Esophagus muscularis mucosa (tissue), 4 donors: ENCODE measurements around the gene SPPL2B. TPM values are rescaled to one million over a fixed set of nuclear protein-coding genes. Genes with fewer than 3 reads are reported as not detected.
A peak's percentile ranks its signal among the peaks of the same experiment; 100 is the strongest.

Experiments
- DNase-seq: peaks from one replicate; pipeline ENCODE4 v3.0.0-alpha.2; 2017; ENCODE audit errors: extremely low spot score
- H3K27ac ChIP-seq, 4 donors: fragments of 200-600 bp; sonication (generic); replicated peaks in 1 of 4; 1 replicate in 3 of 4; 2 replicates in 1 of 4; pipeline ENCODE4 v1.5.1; 2016 to 2019; ENCODE audit warnings: mild to moderate bottlenecking in 1 of 4
- H3K27me3 ChIP-seq, 4 donors: fragments of 200-600 bp; sonication (generic); one replicate each; pipeline versions ENCODE4 v1.5.1 to v1.6.0; 2016 to 2019
- H3K36me3 ChIP-seq, 4 donors: fragments of 200-600 bp; sonication (generic); one replicate each; pipeline ENCODE4 v1.5.1; 2016 to 2019
- H3K4me1 ChIP-seq, 4 donors: fragments of 200-600 bp; sonication (generic); one replicate each; pipeline ENCODE4 v1.5.1; 2016 to 2019
- H3K4me3 ChIP-seq, 4 donors: fragments of 200-600 bp; sonication (generic); 1 replicate in 2 of 4; 2 replicates in 2 of 4; pipeline ENCODE4 v1.5.1; 2016 to 2019; ENCODE audit warnings: mild to moderate bottlenecking in 4 of 4, moderate library complexity in 1 of 4
- H3K9me3 ChIP-seq, 4 donors: fragments of 200-600 bp; sonication (generic); 1 replicate in 3 of 4; 2 replicates in 1 of 4; pipeline ENCODE4 v1.5.1; 2016 to 2019
- CTCF ChIP-seq, 3 experiments: fragments of 200-600 bp in 2 of 3; fragments of 450-650 bp in 1 of 3; sonication (generic) in 2 of 3; IDR thresholded peaks; one replicate each; pipeline ENCODE4 v1.5.1; 2017 to 2019; ENCODE audit warnings: antibody characterized with exemption in 3 of 3, mild to moderate bottlenecking in 2 of 3, moderate library complexity in 1 of 3
- EP300 ChIP-seq: sonication (generic); formaldehyde crosslinking; IDR thresholded peaks from one replicate; pipeline ENCODE4 v1.6.1; 2017; ENCODE audit warnings: antibody characterized with exemption
- POLR2A ChIP-seq: fragments of 450-650 bp; IDR thresholded peaks from one replicate; pipeline ENCODE4 v1.6.1; 2017; ENCODE audit warnings: antibody characterized with exemption, moderate library complexity, mild to moderate bottlenecking, low read depth
- POLR2AphosphoS5 ChIP-seq, 2 donors: sonication (generic); formaldehyde crosslinking; IDR thresholded peaks; one replicate each; pipeline ENCODE4 v1.6.1; 2017; ENCODE audit warnings: antibody characterized with exemption in 2 of 2
- WGBS: methylation state at CpG from one replicate; pipeline ENCODE4 v1.1.5; 2018; 5-methylcytosine and 5-hydroxymethylcytosine counted together
- intact Hi-C: fragments of 100-400 bp; cut with DNase I; formaldehyde crosslinking; loops from one replicate; pipeline ENCODE4 v1.15.1; 2023
- total RNA-seq, 4 donors: library from RNA; depleted of rRNA; stranded (reverse); fragments of >200 nt; gene quantifications; one replicate each; pipeline versions ENCODE4 v1.1.0 to v1.2.1, GENCODE V29; 2016

Gene SPPL2B
- total RNA-seq, 4 donors from 2014 or later: 25.0 to 42.4 (median 29.9) TPM

DNA sequence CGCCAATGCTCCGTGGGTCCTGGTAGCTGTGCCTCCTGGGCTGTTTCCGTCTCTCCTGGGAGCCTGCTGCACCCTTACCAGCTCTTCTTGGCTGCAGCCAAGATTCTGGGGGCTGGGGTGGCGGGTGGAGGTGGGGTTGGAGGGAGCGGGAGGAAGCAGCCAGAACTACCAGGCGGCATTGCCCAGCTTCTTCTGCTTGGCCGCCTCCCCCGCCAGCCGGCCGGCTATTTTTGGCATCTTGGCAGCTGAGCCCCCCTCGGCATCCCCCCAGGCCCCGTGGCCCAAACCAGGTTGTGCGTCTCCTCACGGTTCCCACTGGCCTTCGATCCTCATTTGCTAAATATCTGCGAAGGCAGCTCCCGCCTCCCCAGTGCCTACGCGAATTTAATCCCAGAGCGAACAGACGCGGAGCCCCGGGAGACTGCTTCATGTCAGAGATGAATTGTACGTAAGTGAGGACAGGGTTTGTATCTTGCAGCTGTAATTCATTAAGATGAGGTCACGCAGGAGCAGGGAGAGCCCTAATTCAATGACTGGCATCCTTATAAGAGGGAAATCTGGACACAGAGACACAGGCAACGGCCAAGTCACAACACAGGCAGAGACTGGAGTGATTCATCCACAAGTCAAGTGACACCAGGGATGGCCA is 33.7 kb upstream of the SPPL2B start:
- intact Hi-C loops: no loop called here
- H3K4me3 ChIP-seq: peak overlapping the region; percentile 33 to 44 (median 36)
- H3K36me3 ChIP-seq: no peaks in the 10 kb centered on the region
- peak in 1 of 2 donors; percentile 6 for TF ChIP-seq POLR2AphosphoS5 (IDR thresholded peaks at IDR 0.05)
- no peak for TF ChIP-seq POLR2A
- no peaks in the 10 kb centered on the region for H3K9me3 ChIP-seq
- 15% methylated on average over 21 of the region's 26 CpGs for WGBS
- H3K27me3 ChIP-seq: peaks cover 3 to 48% (median 22%) of the 10 kb centered on the region in 4 donors
- H3K4me1 ChIP-seq: peaks cover 31 to 43% (median 38%) of the 10 kb centered on the region in 4 donors
- no peak for DNase-seq
- peak overlapping the region; percentile 31 to 69 (median 56) for H3K27ac ChIP-seq

GRCh38 chr19:2296141-2296540 is 32.3 kb upstream of the SPPL2B start:
- H3K4me3 ChIP-seq: no peak overlapping the region
- no peaks in the 10 kb centered on the region for H3K36me3 ChIP-seq
- DNase-seq: no peak
- TF ChIP-seq POLR2A: no peak
- TF ChIP-seq EP300: no peak
- TF ChIP-seq POLR2AphosphoS5 (IDR thresholded peaks at IDR 0.05): no peak
- TF ChIP-seq CTCF (IDR thresholded peaks at IDR 0.05): no peak
- no peak overlapping the region for H3K27ac ChIP-seq
- peaks cover 18 to 30% (median 25%) of the 10 kb centered on the region in 4 donors for H3K4me1 ChIP-seq
- H3K9me3 ChIP-seq: no peaks in the 10 kb centered on the region
- peaks cover 2 to 44% (median 9%) of the 10 kb centered on the region in 4 donors for H3K27me3 ChIP-seq
- 99% methylated on average over 13 of the region's 16 CpGs for WGBS
- intact Hi-C loops: no loop called here

GRCh38 chr19:2300533-2300932 is 28.0 kb upstream of the SPPL2B start:
- intact Hi-C loops: no loop called here
- TF ChIP-seq CTCF (IDR thresholded peaks at IDR 0.05): no peak
- no peak for TF ChIP-seq EP300
- no peak for TF ChIP-seq POLR2AphosphoS5 (IDR thresholded peaks at IDR 0.05)
- TF ChIP-seq POLR2A: no peak
- Histone ChIP-seq H3K27ac (no peak overlapping the region), H3K36me3 (no peaks in the 10 kb centered on the region), H3K4me1 (peaks cover 7 to 15% (median 11%) of the 10 kb centered on the region in 4 donors), H3K4me3 (no peak overlapping the region), H3K9me3 (no peaks in the 10 kb centered on the region), H3K27me3 (peaks cover 0 to 48% (median 17%) of the 10 kb centered on the region in 4 donors)
- 81% methylated on average over 15 of the region's 17 CpGs for WGBS
- DNase-seq: no peak

- peaks cover 7 to 17% (median 12%) of the 10 kb centered on the region in 4 donors for H3K4me1 ChIP-seq
- intact Hi-C loops: no loop called here
- 35% methylated on average over 26 of the region's 62 CpGs for WGBS
- no peak for DNase-seq
- H3K4me3 ChIP-seq: peak overlapping the region in 1 of 4 donors; percentile 30
- peaks cover 4 to 69% (median 31%) of the 10 kb centered on the region in 4 donors for H3K27me3 ChIP-seq
- TF ChIP-seq EP300 (no peak), POLR2AphosphoS5 (IDR thresholded peaks at IDR 0.05) (peak in 1 of 2 donors; percentile 25), CTCF (IDR thresholded peaks at IDR 0.05) (no peak), POLR2A (no peak)
- H3K36me3 ChIP-seq: no peaks in the 10 kb centered on the region
- no peaks in the 10 kb centered on the region for H3K9me3 ChIP-seq
- no peak overlapping the region for H3K27ac ChIP-seq
Measured at GRCh38 chr19:2302319-2303210, 25.9 kb upstream of the SPPL2B start.
